NCI-H1436 (cell line): ENCODE measurements around the gene COL6A5.
"Not testable (repeated sequence)": the region's sequence is repeated elsewhere in the genome, so short reads cannot be mapped to it uniquely, and the experiment has no call there.

Experiments
- DNase-seq: peaks from one replicate; lab custom pipeline; 2025; lab: John Stamatoyannopoulos, UW

Gene COL6A5, protein sequence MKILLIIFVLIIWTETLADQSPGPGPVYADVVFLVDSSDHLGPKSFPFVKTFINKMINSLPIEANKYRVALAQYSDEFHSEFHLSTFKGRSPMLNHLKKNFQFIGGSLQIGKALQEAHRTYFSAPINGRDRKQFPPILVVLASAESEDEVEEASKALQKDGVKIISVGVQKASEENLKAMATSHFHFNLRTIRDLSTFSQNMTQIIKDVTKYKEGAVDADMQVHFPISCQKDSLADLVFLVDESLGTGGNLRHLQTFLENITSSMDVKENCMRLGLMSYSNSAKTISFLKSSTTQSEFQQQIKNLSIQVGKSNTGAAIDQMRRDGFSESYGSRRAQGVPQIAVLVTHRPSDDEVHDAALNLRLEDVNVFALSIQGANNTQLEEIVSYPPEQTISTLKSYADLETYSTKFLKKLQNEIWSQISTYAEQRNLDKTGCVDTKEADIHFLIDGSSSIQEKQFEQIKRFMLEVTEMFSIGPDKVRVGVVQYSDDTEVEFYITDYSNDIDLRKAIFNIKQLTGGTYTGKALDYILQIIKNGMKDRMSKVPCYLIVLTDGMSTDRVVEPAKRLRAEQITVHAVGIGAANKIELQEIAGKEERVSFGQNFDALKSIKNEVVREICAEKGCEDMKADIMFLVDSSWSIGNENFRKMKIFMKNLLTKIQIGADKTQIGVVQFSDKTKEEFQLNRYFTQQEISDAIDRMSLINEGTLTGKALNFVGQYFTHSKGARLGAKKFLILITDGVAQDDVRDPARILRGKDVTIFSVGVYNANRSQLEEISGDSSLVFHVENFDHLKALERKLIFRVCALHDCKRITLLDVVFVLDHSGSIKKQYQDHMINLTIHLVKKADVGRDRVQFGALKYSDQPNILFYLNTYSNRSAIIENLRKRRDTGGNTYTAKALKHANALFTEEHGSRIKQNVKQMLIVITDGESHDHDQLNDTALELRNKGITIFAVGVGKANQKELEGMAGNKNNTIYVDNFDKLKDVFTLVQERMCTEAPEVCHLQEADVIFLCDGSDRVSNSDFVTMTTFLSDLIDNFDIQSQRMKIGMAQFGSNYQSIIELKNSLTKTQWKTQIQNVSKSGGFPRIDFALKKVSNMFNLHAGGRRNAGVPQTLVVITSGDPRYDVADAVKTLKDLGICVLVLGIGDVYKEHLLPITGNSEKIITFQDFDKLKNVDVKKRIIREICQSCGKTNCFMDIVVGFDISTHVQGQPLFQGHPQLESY (N-terminal part only)

DNA sequence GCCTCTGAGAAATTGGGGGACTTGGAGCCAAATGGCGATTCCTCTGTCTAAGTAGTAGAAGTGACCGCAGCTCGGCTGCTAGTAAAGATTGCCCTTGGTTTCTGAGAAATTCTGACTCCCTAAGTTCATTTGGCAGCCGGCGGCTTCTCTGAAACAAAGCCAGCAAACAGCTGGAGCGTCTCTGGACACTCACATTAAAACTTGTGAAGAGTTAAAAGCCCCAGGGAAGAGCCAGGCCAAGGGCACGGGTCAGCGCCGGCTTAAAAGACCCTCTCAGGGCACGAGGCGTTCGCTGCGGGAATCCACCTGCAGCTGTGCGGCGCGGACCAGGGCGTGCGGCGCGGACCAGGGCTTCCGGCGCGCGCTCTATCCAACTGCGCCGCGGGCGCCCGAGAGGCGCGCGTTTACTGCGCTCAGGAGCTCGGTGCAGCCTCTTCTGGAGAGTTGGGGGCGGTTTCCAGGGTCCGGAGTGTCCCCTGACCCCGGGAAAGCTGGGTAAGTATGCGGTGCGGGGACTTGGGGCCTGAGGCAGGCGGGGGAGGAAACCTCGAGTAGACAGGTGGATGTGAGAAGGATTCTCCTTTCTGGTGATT lies at the start of gene COL6A5:
TSS of gene COL6A5 (plus strand) at position 186 of the 593 bp plus-strand sequence. CDS start 27,967 bp downstream, outside the sequence.
- DNase-seq: no peak

DNA sequence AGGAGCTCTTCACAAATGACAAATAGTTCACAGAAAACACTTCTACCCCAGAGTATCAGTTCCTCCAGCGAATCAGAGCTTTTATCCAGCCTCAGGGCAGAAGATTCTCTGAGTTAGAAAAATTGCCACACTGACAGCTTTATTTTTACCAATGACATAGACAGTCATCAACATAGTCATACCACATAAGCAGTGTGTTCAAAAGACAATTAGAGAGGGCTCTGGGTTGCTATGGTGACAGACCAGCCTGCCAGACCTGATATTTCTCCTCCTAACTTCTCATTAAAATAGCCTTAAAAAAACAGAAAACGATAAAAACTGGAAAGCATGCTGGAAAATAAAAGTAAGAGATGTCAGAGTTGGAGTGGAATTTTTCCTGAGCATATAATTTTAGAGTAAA lies 45.9 kb upstream of the COL6A5 start:
- DNase-seq: no peak

DNA sequence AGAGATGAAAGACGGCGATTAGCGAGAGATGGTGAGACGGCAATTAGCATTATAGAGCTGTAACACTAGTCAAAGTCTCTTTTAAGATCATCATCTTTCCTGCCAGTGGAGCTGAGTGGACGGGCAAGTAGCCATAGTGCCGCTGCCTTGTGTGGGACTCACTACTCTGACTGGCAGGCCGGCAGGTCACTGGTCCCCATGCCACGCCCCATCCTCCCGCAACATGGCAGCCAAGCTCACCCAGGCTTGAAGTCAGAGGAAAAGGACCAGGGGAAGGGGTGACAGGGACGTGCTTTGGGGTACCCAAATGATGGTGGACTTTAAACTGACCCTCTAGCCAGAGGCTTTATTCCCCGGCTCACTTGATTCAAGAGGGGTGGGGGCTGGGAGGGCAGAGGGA lies 44.6 kb upstream of the COL6A5 start:
- no peak for DNase-seq

DNA sequence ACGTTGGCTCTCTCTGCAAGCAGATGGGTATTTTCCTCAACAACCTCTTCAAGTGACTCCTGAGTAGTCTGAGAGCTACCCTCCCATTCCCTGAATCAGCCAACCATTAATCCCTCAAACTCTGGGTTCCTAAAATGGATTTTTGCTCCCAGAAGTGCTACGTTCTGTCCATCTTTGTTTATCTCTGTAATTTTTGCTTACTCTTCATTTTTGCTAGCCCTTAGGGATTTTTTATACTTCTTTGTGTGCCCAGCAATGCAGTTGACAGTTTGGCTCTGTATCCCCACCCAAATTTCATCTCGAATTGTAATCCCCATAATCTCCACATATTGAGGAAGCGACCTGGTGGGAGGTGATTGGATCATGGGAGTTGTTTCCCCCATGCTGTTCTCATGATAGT lies 35.4 kb upstream of the COL6A5 start:
- DNase-seq: no peak

DNA sequence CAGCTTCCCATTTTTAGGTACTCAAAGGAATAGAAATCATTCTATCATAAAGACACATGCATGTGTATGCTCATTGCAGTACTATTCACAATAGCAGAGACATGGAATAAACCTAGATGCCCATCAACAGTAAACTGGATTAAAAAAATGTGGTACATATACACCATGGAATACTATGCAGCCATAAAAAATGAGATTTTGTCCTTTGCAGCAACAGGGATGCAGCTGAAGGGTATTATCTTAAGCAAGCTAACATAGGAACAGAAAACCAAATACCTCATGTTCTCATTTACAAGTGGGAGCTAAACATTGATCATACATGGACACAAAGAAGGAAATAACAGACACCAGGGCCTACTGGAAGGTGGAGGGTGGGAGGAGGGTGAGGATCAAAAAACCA lies 33.1 kb upstream of the COL6A5 start:
- DNase-seq: no peak

DNA sequence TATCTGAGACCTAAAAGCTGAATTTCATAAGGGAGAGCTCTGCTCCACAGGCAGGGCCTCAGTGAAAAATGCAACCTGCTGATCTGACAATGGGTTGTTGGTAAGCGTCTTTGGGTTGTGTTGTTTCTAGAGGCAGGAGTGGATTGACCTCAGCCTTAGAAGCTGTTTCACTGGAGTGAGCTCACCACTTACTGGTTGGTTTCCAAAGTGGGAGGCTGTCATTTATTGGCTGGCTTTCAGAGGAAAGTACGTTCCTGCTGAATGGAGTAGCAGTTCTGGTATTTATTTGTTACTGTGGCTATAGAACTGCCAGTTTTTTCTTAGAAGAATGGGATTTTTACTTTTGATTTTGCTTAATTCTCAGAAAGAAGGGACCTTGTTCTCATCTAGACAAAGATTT lies 29.3 kb upstream of the COL6A5 start:
- no peak for DNase-seq

DNA sequence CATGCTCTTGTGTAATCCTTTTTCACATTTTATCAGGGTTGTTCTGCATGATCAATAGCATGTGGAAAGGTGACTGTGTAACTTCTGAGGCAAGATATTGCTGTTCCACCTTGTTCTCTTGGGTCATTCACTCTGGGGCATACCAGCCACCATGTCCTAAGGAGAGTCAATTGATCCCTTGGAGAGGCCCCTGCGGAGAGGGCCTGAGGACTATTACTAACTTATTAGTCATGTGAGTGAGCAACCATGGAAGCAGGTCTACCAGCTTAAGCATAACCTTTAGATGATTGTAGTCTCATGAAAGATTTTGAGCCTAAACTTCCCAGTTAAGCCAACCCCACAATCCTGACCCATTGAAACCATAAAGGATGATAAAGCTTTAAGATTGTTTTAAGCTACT lies 22.0 kb upstream of the COL6A5 start:
- no peak for DNase-seq

DNA sequence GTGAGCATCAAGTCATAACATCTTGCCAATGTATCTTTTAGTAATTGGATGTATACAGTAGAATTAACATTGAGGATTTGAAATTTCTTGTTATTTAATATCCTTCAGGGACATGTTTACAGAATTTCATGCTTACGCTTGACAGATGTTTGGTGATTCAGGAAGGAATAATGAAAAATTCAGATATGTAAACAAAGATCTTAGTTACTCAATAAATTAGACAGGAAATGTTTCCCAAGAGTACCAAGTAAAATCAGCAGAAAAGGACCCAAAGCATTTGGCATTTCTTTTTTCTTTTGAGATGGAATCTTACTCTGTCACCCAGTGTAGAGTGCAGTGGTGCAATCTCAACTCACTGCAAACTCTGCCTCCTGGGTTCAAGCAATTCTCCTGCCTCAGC lies 4.7 kb upstream of the COL6A5 start:
- DNase-seq: no peak

DNA sequence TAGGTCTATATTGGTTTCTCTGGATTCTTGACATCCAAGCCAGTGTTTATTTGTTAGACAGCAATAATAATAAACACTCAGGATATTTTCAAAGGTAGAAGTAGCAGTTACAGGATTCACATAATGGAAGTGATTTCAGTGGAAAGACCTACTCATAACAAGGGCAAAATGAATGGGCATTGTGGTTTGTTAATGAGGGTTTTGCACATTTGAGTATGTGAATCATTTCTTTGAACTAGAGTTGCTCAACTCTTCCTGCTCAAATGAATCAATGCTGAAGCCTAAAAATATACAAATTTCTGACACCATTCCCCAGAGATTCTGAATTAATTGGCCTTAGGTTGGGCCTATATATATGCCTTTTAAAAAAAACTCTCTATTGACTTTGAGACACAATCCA lies 4.1 kb upstream of the COL6A5 start:
- no peak for DNase-seq

DNA sequence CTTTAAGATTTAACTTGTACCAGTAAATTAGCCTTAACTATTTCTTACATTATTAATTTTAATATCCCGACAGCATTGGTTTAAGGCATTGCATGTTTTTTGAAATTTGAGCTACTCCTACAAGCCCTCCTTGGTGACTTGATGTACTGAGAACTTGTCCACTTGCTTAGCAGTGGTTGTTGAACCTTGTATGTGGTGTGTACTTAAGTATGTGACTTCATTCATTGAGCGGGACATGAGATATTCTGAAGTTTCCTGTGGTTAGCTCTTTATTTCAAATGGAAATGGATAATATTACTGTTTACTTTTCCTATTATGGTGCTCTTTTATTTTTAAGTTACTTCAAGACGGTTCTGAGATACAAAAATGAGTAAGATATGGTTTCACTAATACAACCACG lies 3.6 kb upstream of the COL6A5 start:
- DNase-seq: no peak

DNA sequence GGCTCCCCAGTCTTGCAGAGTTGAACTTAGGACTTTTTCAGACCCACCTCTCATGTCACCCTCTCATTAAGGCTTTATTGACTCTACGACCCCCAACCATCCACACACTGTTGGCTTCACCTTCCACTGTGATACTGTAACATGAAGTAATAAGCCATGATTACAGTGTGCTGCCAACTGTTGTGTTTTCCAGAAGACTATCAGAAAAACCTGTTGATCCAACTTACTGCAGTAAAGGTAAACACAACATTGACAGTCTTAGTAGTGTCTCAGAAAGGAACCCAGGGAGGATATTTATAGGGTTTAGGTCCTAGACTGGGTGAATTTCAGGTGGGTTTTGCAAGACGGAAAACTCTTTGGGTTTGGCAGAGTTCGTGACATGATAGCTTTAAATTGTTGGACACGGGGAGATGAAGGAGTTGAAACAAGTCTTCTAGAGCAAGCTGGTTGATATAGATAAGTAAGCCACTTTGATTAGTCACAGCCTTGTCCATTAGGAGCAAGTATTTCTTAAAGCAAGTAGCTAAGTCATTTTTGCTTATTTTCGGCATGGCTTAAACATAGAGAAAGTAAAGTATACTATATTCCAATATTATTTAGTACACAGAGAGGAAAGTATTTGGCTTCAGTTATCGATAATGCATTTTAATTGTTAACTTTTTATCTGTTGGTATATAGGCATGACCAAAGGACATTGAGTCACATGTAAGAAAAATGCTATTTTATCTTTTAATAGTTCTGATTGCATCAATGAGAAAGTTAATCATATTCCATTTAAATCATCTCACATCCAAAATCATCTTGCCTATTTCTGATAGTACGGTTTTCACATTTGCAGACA lies 2.4 kb upstream of the COL6A5 start:
- no peak for DNase-seq

DNA sequence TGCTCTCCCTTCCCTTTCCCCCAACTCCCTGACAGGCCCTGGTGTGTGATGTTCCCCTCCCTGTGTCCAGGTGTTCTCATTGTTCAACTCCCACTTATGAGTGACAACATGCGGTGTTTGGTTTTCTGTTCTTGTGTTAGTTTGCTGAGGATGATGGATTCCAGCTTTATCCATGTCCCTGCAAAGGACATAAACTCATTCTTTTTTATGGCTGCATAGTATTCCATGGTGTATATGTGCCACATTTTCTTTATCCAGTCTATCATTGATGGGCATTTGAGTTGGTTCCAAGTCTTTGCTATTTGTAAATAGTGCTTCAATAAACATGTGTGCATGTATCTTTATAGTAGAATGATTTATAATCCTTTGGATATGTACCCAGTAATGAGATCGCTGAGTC lies 2.8 kb downstream of the COL6A5 start:
- not testable (repeated sequence) for DNase-seq

DNA sequence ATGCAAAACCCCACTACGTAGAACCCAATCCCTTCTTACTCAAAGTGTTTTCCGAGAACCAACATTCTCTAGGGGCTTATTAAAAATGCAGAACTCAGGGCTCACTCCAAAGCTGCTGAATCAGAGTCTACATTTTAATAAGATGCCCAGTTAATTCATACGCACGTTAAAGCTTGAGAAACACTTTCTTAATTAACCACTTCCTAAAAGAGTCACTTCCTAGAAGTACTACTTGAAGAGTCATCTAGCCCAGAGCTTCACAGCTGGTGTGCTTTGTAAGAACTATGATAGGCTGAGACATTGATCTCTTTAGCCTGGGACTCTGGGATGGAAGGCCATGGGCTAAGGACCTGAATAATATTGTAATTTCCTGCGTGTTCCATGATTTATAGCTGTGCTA lies 9.0 kb downstream of the COL6A5 start:
- DNase-seq: no peak

DNA sequence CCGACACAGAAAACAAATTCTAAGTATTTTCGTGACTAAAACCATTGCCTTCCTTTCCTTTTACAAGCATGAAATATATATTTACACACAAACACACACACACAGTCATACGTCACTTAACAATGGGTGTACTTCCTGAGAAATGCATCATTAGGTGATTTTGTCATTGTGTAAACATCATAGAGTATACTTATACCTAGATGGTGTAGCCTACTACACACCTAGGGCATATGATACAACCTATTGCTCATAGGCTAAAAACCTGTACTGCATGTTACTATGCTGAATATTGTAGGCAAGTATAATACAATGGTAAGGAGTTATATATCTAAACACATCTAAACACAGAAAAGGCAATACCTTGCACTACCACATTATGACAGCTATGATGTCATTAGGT lies 28.6 kb downstream of the COL6A5 start:
- no peak for DNase-seq

DNA sequence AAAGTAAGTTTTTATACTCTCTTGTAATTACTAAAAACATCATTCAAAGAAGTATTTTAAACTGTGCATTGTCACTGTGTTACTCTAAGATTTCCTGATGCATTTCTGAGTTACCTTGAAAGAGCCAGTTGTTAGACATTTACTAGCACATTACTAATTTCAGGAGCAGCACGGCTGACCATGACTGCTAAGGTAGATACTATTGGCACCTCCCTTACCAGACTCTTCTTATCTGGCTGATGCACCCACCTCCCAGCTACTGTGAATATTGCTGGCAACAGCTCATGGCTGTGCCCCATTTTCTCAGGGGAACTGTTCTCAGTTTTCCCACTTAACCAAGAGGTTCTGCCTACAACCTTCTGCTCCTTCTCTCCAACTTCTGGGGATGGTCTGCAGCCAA lies 29.4 kb downstream of the COL6A5 start:
- no peak for DNase-seq

DNA sequence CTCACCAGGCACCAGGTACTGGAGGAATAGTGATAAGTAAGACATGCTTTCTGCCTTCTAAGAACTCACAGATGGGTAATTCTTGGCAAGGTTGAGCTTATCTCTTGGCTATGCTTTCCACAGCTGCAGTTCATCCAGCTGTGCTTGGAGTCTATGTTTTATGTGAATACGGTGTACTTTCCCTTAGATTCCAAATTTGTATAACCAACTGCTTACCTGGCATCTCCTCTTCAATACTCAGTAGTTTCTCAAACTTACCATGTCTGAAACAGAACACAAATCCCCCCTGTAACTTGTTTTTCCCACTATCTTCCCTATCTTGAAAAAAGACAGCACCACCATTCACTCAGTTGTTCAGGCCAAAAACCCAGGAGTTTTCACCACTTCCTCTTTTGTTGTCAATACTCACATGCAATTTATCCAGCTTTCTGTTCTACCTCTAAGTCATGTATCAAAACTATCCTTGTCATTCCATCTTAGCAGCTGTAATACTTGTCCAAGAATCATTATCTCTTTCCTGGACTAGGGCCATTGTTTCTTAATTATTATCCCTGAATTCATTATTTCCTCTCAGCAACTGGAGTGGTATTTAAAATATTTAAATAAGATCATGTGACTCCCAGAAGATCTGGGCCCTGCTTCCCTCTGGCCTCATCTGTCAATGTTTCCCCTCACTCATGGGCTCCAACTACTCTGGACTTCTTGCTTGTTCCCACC lies 32.6 kb downstream of the COL6A5 start:
- DNase-seq: no peak

DNA sequence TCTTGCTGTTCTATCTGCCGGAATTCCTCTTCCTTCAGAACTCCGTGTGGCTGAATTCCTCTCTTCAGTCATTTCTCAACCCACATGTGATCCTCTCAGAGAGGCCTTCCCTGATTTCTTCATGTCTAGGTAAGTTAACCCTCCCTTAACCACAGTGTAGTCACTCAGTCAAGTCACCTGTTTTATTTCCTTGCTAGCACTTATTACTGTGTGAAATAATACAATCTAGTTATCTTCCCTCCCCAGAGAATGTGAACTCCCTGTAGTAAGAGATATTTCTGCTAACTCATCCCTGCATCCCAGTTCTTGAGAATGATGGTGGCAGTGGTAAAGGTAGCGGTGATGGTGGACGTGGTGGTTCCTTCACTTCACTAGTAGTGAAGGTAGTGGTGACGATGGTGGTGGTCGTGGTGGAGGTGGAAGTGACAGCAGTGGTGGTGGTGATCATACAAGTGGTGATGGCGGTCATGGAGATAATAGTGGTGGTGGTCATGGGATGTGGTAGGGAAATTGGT lies 33.3 kb downstream of the COL6A5 start:
- no peak for DNase-seq

DNA sequence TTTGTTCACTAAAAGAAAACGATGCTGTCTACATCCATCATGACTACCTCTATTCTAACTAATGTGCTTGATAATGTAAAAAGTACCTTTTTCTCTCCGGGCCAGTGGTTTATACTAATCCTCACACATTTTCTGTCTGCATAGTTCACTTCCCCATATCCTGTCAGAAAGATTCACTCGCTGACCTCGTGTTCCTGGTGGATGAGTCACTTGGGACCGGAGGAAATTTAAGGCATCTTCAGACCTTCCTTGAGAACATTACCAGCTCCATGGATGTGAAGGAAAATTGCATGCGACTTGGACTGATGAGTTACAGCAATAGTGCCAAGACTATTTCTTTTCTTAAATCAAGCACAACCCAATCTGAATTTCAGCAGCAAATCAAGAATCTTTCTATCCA lies 33.8 kb downstream of the COL6A5 start:
- DNase-seq: no peak

DNA sequence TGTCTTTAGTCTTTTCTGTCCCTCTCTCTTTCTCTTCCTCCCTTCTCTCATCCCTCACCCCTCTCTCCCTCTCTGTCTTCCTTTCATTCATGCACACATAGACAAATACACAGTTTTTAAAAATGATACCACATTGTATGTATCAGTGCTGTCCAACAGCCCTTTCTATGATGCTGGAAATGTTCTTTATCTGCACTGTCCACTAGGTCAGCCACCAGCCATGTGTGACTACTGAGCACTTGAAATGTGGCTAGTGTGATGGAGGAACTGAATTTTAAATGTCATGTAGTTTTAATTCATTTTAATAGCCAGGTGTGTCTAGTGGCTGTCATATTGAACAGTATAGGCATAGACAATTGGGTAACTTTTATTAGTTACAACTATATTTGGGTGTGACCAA lies 34.9 kb downstream of the COL6A5 start:
- no peak for DNase-seq

DNA sequence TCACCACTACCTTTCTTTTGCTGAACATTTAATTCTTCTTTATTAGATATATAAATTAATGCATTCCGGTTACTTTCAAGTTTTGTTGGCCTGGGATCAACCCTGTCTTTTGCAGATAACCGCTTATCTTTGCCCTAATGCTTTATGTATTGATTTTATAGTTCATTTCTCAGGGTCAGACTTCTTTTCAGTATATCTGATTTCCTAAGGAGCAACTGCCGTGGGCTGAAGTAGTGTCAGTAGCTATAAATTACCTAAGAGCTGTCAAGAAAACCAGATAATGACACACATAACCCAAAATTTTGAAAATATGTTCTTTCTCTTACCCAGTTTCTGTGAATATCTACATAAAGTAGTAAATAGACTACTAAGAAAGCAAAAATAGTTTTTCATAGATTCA lies 38.0 kb downstream of the COL6A5 start:
- no peak for DNase-seq
